Epithelial cell of proximal tubule (primary cell): Measurements from ENCODE around the gene BRINP2. TPM values are rescaled to one million over a fixed set of nuclear protein-coding genes. Genes with fewer than 3 reads are reported as not detected.

Experiments
- DNase-seq: peaks from one replicate; pipeline ENCODE4 v3.0.0-alpha.2; 2011; ENCODE audit warnings: low read depth
- H3K4me3 ChIP-seq: 2 replicates; pipeline ENCODE4 v1.5.1; 2011; ENCODE audit warnings: low read depth, mild to moderate bottlenecking, low read length
- total RNA-seq: library from RNA; depleted of rRNA; stranded (reverse); fragments of >200 nt; gene quantifications from 2 replicates; pipeline ENCODE4 v1.2.3, GENCODE V29; 2015
- TF ChIP-seq, protein P1 (sequence below): conservative IDR thresholded peaks from 2 replicates; pipeline ENCODE4 v1.5.1; 2012; ENCODE audit warnings: low read depth, mild to moderate bottlenecking, low read length

The BRINP2 gene
- total RNA-seq, 1 donor from 2014 or later, result not detected

- DNase-seq, result no peak
- no peak overlapping the region for H3K4me3 ChIP-seq
- TF ChIP-seq, protein P1, sequence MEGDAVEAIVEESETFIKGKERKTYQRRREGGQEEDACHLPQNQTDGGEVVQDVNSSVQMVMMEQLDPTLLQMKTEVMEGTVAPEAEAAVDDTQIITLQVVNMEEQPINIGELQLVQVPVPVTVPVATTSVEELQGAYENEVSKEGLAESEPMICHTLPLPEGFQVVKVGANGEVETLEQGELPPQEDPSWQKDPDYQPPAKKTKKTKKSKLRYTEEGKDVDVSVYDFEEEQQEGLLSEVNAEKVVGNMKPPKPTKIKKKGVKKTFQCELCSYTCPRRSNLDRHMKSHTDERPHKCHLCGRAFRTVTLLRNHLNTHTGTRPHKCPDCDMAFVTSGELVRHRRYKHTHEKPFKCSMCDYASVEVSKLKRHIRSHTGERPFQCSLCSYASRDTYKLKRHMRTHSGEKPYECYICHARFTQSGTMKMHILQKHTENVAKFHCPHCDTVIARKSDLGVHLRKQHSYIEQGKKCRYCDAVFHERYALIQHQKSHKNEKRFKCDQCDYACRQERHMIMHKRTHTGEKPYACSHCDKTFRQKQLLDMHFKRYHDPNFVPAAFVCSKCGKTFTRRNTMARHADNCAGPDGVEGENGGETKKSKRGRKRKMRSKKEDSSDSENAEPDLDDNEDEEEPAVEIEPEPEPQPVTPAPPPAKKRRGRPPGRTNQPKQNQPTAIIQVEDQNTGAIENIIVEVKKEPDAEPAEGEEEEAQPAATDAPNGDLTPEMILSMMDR, result no peak
Observed at GRCh38 chr1:177211231-177211630, 40.5 kb downstream of the BRINP2 start.

DNA sequence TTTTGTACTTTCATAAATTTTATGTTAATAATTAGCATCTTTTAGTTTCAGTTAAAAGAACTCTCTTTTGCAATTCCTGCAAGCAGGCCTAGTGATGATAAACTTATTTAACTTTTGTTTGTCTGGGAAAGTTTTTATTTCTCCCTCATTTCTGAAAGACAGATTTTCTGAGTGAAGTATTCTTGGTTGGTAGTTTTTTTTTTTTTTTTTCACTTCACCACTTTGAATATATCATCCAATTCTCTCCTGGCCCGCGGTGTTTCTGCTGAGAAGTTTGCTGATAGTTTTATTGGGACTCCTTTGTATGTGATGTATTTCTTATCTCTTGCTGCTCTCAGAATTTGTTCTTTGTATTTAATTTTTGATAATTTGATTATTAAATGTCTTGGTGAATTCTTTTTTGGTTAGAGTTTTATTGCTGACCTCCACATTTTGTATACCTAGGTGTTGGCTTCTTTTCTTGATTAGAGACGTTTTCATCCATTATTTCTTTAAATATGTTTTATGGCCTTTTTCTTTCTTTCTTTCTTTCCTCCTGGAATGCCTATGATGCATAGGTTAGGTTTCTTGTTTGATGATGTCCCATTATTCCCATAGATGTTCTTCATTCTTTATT is 45.9 kb downstream of the BRINP2 start:
- TF ChIP-seq, protein P1, result no peak
- no peak overlapping the region for H3K4me3 ChIP-seq
- no peak for DNase-seq

DNA sequence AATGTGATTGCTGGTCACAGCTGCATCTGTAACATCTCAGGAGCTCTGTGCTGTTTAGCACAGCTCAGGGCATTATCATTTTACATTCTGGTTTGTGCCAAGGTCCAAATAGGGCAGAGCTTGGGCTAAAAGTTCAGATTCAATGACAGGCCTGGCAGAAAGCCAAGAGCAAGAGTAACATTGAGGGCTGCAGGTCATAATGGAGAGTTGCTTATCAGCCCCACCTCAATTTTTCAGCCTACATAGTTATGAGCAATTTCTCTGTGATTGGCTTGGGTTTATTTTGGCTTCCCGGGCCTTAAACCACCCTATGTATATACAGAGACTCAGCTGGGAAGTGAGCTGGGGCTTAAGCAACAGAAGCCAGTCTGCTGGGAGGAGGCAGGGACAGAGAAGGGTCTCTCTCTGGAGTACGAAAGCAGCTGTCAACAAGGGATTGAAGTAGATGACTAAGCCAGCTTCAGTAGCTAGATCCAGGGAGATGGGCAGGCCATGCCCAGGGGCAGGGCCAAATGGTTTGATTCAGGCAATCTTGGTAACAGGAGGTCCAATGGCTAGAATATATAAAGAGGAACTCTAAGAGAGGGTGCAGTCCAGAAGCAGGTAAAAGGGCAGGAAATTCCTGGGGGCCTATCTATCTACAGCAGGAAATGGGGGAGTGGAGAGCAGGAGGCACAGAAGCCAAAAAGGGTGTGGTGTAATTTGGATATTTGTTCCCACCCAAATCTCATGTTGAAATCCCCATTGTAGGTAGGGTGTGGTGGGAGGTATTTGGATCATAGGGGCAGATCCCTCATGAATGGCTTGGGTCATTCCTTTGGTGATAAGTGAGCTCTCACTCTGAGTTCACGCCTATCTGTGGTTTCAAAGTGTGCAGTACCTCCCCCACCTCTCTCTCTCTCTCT is 49.0 kb downstream of the BRINP2 start:
- TF ChIP-seq, protein P1, result no peak
- H3K4me3 ChIP-seq, result no peak overlapping the region
- no peak for DNase-seq

GRCh38 chr1:177223359-177223758 is 52.6 kb downstream of the BRINP2 start:
- no peak for DNase-seq
- no peak overlapping the region for H3K4me3 ChIP-seq
- TF ChIP-seq, protein P1, result no peak

- TF ChIP-seq, protein P1, result no peak
- no peak for DNase-seq
- H3K4me3 ChIP-seq, result no peak overlapping the region
Observed at GRCh38 chr1:177227978-177228692, 57.4 kb downstream of the BRINP2 start.

DNA sequence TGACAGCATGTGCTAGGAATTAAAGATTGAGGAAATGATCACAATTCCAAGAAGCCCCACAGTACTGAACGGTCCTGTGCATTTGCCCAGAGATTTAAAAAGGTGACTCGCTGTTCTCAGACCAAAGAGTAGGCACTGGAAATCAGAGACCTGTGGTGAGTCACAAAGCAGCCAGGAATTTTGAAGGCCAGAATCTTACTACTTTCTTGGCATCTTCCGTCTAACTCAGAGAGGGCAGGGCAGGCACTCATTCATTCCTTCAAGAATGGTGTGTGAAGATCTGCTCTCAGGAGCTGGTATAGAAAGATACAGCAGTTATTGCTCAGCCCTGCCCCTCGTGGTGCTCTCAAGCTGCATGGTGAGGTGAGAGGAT is 57.9 kb downstream of the BRINP2 start:
- peak; percentile 38 for DNase-seq
- no peak overlapping the region for H3K4me3 ChIP-seq
- TF ChIP-seq, protein P1, result peak; percentile 10
